GM12878 (cell line): ENCODE results near the gene CDCA3. TPM values are rescaled to one million over a fixed set of nuclear protein-coding genes. Genes with fewer than 3 reads are reported as not detected.

Source experiments
- ATAC-seq: fragments of 200-7000 bp; cut with Tn5 transposase; 3 replicates; pipeline ENCODE4 v1.9.1; 2020; ENCODE audit warnings: mild to moderate bottlenecking, moderate library complexity
- BruUV-seq: library from RNA; stranded (reverse); fragments of 400-500 nt; replicated peaks from 2 replicates; lab custom pipeline; 2021; lab: Mats Ljungman, UMichigan
- CTCF ChIA-PET: fragments of 300-600 bp; sonication (Branson Sonifier 250); formaldehyde crosslinking; extraction: SDS; loops from one replicate; lab custom pipeline; 2021; ENCODE audit warnings: inconsistent platforms; lab: Yijun Ruan, JAX
- POLR2A ChIA-PET: fragments of 350-600 bp; formaldehyde crosslinking; extraction: SDS; loops from one replicate; lab custom pipeline; 2021; ENCODE audit warnings: inconsistent platforms; lab: Charles Lee
- RAD21 ChIA-PET: fragments of 300-600 bp; sonication (Branson Sonifier 250); formaldehyde crosslinking; loops from one replicate; lab custom pipeline; 2023; ENCODE audit warnings: antibody characterized with exemption; ENCODE audit not compliant: unreplicated experiment; lab: Charles Lee
- SMC1A ChIA-PET: fragments of 300-600 bp; sonication (Branson Sonifier 250); formaldehyde crosslinking; loops from one replicate; lab custom pipeline; 2023; ENCODE audit not compliant: unreplicated experiment, uncharacterized antibody; lab: Charles Lee
- DNase-seq: peaks from one replicate; pipeline ENCODE4 v3.0.0-alpha.2; 2011; ENCODE audit warnings: low read depth, low spot score
- FAIRE-seq: peaks from 3 replicates; lab custom pipeline; 2011; peaks lifted over from hg19 to GRCh38; lab: Jason Lieb, UNC
- H2AFZ ChIP-seq: 2 replicates; pipeline ENCODE4 v1.6.0; 2011; ENCODE audit warnings: low read depth, low read length, control low read depth; ENCODE audit not compliant: control insufficient read depth
- H3K27ac ChIP-seq: 2 replicates; pipeline ENCODE4 v1.5.1; 2011; ENCODE audit warnings: control low read depth; ENCODE audit not compliant: control insufficient read depth, insufficient read depth
- H3K27me3 ChIP-seq, 2 experiments: replicated peaks in 1 of 2; 2 replicates each; pipeline versions ENCODE4 v1.6.0 to v1.6.1; 2011; ENCODE audit warnings: low read length in 1 of 2; ENCODE audit not compliant: control insufficient read depth in 2 of 2, insufficient read depth in 2 of 2
- H3K36me3 ChIP-seq, 2 experiments: 2 replicates each; pipeline ENCODE4 v1.5.1; 2011; ENCODE audit warnings: low read length in 1 of 2; ENCODE audit not compliant: control insufficient read depth in 2 of 2, insufficient read depth in 2 of 2
- H3K4me1 ChIP-seq: 2 replicates; pipeline ENCODE4 v1.6.1; 2011; ENCODE audit warnings: mild to moderate bottlenecking, low read length, moderate library complexity, mixed read lengths; ENCODE audit not compliant: control insufficient read depth, insufficient read depth
- H3K4me2 ChIP-seq: 2 replicates; pipeline ENCODE4 v1.6.0; 2011; ENCODE audit warnings: control low read depth; ENCODE audit not compliant: control insufficient read depth, insufficient read depth
- H3K4me3 ChIP-seq: fragments of 200-600 bp; sonication (generic); 2 replicates; pipeline ENCODE4 v1.5.1; 2016
- H3K79me2 ChIP-seq: 2 replicates; pipeline ENCODE4 v1.6.0; 2011; ENCODE audit warnings: low read length; ENCODE audit not compliant: control insufficient read depth, insufficient read depth
- H3K9ac ChIP-seq: 2 replicates; pipeline ENCODE4 v1.8.0; 2011; ENCODE audit warnings: low read length, control low read depth, mixed read lengths; ENCODE audit not compliant: control insufficient read depth, insufficient read depth
- H3K9me3 ChIP-seq: replicated peaks from 3 replicates; pipeline ENCODE4 v1.5.1; 2011; ENCODE audit warnings: mild to moderate bottlenecking, low read length; ENCODE audit not compliant: control insufficient read depth, insufficient read depth
- H4K20me1 ChIP-seq: 2 replicates; pipeline ENCODE4 v1.6.0; 2011; ENCODE audit not compliant: control insufficient read depth, insufficient read depth
- MTA2 ChIP-seq: fragments of 450-650 bp; IDR thresholded peaks from 2 replicates; pipeline ENCODE4 v1.6.1; 2016; ENCODE audit warnings: low read depth, mild to moderate bottlenecking, moderate library complexity
- PKNOX1 ChIP-seq: fragments of 450-650 bp; IDR thresholded peaks from 2 replicates; pipeline ENCODE4 v1.6.1; 2016; ENCODE audit warnings: mild to moderate bottlenecking
- WGBS: methylation state at CpG from one replicate; pipeline ENCODE4 v1.1.6; 2016; ENCODE audit warnings: low lambda C conversion rate; ENCODE audit not compliant: insufficient replicate concordance, insufficient coverage; ENCODE audit errors: missing lambda C conversion rate; 5-methylcytosine and 5-hydroxymethylcytosine counted together
- in situ Hi-C: fragments of 300-500 bp; cut with MboI; formaldehyde crosslinking; loops from 9 replicates; pipeline ENCODE4 v1.14.3; 2018; ENCODE audit warnings: mixed read lengths
- intact Hi-C: fragments of 100-400 bp; cut with micrococcal nuclease; formaldehyde crosslinking; loops from one replicate; pipeline ENCODE4 v1.14.2; 2022; ENCODE audit not compliant: unreplicated experiment
- polyA plus RNA-seq, 11 experiments: library from polyadenylated mRNA; depleted of rRNA in 4 of 11; unstranded in 6 of 11; stranded (reverse) in 5 of 11; fragments of >200 nt; fragmentation: Nextera tagmentation in 4 of 11; fragmentation: Illumina TruSeq in 1 of 11; extraction: Ambion mirVana in 4 of 11; extraction: Trizol in 1 of 11; gene quantifications; 1 replicate in 1 of 11; 2 replicates in 10 of 11; pipeline versions ENCODE4 v1.2.1 to v1.2.3, GENCODE V29; 2011 to 2016; ENCODE audit warnings: inconsistent platforms in 2 of 11, missing spikeins in 2 of 11, low read depth in 1 of 11
- total RNA-seq, 4 experiments: library from RNA; depleted of rRNA in 3 of 4; stranded (reverse); fragments of >200 nt in 3 of 4; fragmentation: Illumina TruSeq in 1 of 4; extraction: Trizol in 1 of 4; gene quantifications; 2 replicates each; pipeline versions ENCODE4 v1.2.1 to v1.2.3, GENCODE V29; 2013 to 2021

CDCA3 gene
- total and polyA plus RNA-seq, 10 of the 15 experiments (the other 5 are each of a cell fraction or from before 2014, with no cell fraction given), result 34.5 to 148 (median 97.4) TPM

- Histone ChIP-seq H3K27ac (no peak overlapping the region), H3K4me3 (no peak overlapping the region), H3K4me2 (no peak overlapping the region), H4K20me1 (no peaks in the 10 kb centered on the region), H3K27me3 (no peaks in the 10 kb centered on the region; a peak in 1 of 4 replicates), H3K36me3 (no peaks in the 10 kb centered on the region), H3K4me1 (no peaks in the 10 kb centered on the region), H3K9me3 (no peaks in the 10 kb centered on the region), H2AFZ (no peak overlapping the region), H3K79me2 (no peaks in the 10 kb centered on the region), H3K9ac (no peak overlapping the region)
- no peak for ATAC-seq
- no peak for FAIRE-seq
- ChIA-PET CTCF (interaction anchor here (1.1 kb wide), 1 partner anchor 9 kb away, joined by 3 read pairs; the partner anchor contains the start of gene CD4), POLR2A (interaction anchor here (1.0 kb wide), 2 partner anchors 19 to 44 kb away, joined by 3 read pairs; no protein-coding TSS in a partner anchor), RAD21 (no interaction called here), SMC1A (no interaction called here)
- intact Hi-C loops (no loop called here), in situ Hi-C loops (no loop called here)
- DNase-seq, result no peak
- BruUV-seq, result no TSS peak
- 62% methylated on average over 5 of the region's 5 CpGs for WGBS
- TF ChIP-seq MTA2, result no peak
- TF ChIP-seq PKNOX1, result peak; percentile 82
These were observed 51.9 kb downstream of the CDCA3 start for GRCh38 chr12:6799147-6799546.

Other genes starting within 250 kb of the CDCA3 start
Only the 7 nearest of the 28 such genes appear.
- gene GPR162, start 29.5 kb downstream of the CDCA3 start, total RNA-seq (2014; rRNA removed), result not detected in 2 replicates
- not detected in 2 replicates for gene GPR162, start 29.5 kb downstream of the CDCA3 start, total RNA-seq (2014; rRNA removed; fragmentation: Illumina TruSeq; extraction: Trizol)
- not detected in 2 replicates for gene GPR162, start 29.5 kb downstream of the CDCA3 start, total RNA-seq (2021)
- 0.09 TPM in 1 of 2 replicates, not detected in the other for gene GPR162, start 29.5 kb downstream of the CDCA3 start, polyA plus RNA-seq (2011; rRNA removed)
- gene GPR162, start 29.5 kb downstream of the CDCA3 start, polyA plus RNA-seq (2014; fragmentation: Illumina TruSeq; extraction: Trizol), result not detected in 2 replicates
- not detected for gene GPR162, start 29.5 kb downstream of the CDCA3 start, polyA plus RNA-seq (2014; fragmentation: Nextera tagmentation; extraction: Ambion mirVana)
- not detected in 2 replicates for gene GPR162, start 29.5 kb downstream of the CDCA3 start, polyA plus RNA-seq (2014; rRNA removed)
- not detected for gene GPR162, start 29.5 kb downstream of the CDCA3 start, polyA plus RNA-seq (2016; fragmentation: Nextera tagmentation; extraction: Ambion mirVana)
- not detected in 2 replicates for gene P3H3, start 22.9 kb downstream of the CDCA3 start, total RNA-seq (2014; rRNA removed)
- gene P3H3, start 22.9 kb downstream of the CDCA3 start, total RNA-seq (2014; rRNA removed; fragmentation: Illumina TruSeq; extraction: Trizol), result not detected in 2 replicates
- gene P3H3, start 22.9 kb downstream of the CDCA3 start, total RNA-seq (2021), result 0.13 and 0.21 TPM in 2 replicates
- gene P3H3, start 22.9 kb downstream of the CDCA3 start, polyA plus RNA-seq (2011; rRNA removed), result 0.05 TPM in 1 of 2 replicates, not detected in the other
- gene P3H3, start 22.9 kb downstream of the CDCA3 start, polyA plus RNA-seq (2014; fragmentation: Illumina TruSeq; extraction: Trizol), result 0.03 TPM in 1 of 2 replicates, not detected in the other
- gene P3H3, start 22.9 kb downstream of the CDCA3 start, polyA plus RNA-seq (2014; fragmentation: Nextera tagmentation; extraction: Ambion mirVana), result not detected
- 0.23 TPM in 1 of 2 replicates, not detected in the other for gene P3H3, start 22.9 kb downstream of the CDCA3 start, polyA plus RNA-seq (2014; rRNA removed)
- gene P3H3, start 22.9 kb downstream of the CDCA3 start, polyA plus RNA-seq (2016; fragmentation: Nextera tagmentation; extraction: Ambion mirVana), result not detected
- 0.23 and 0.33 TPM in 2 replicates for gene GNB3, start 10.4 kb downstream of the CDCA3 start, total RNA-seq (2014; rRNA removed)
- 0.23 and 0.58 TPM in 2 replicates for gene GNB3, start 10.4 kb downstream of the CDCA3 start, total RNA-seq (2014; rRNA removed; fragmentation: Illumina TruSeq; extraction: Trizol)
- 0.16 and 0.46 TPM in 2 replicates for gene GNB3, start 10.4 kb downstream of the CDCA3 start, total RNA-seq (2021)
- gene GNB3, start 10.4 kb downstream of the CDCA3 start, polyA plus RNA-seq (2011; rRNA removed), result 0.05 and 0.12 TPM in 2 replicates
- 0.16 and 0.38 TPM in 2 replicates for gene GNB3, start 10.4 kb downstream of the CDCA3 start, polyA plus RNA-seq (2014; fragmentation: Illumina TruSeq; extraction: Trizol)
- gene GNB3, start 10.4 kb downstream of the CDCA3 start, polyA plus RNA-seq (2014; fragmentation: Nextera tagmentation; extraction: Ambion mirVana), result under 1 TPM; 0.18 to 0.24 TPM
- 0.46 and 0.55 TPM in 2 replicates for gene GNB3, start 10.4 kb downstream of the CDCA3 start, polyA plus RNA-seq (2014; rRNA removed)
- gene GNB3, start 10.4 kb downstream of the CDCA3 start, polyA plus RNA-seq (2016; fragmentation: Nextera tagmentation; extraction: Ambion mirVana), result 1 to 10 TPM in 1 of 2 experiments, under 1 TPM in 1; 0.33 to 1.1 TPM
- 76.5 and 80.4 TPM in 2 replicates for gene USP5, start 864 bp upstream of the CDCA3 start, total RNA-seq (2014; rRNA removed)
- 49.5 and 51.2 TPM in 2 replicates for gene USP5, start 864 bp upstream of the CDCA3 start, total RNA-seq (2014; rRNA removed; fragmentation: Illumina TruSeq; extraction: Trizol)
- gene USP5, start 864 bp upstream of the CDCA3 start, total RNA-seq (2021), result 124 and 135 TPM in 2 replicates
- gene USP5, start 864 bp upstream of the CDCA3 start, polyA plus RNA-seq (2011; rRNA removed), result 32.5 and 68.4 TPM in 2 replicates
- 33.9 and 87.5 TPM in 2 replicates for gene USP5, start 864 bp upstream of the CDCA3 start, polyA plus RNA-seq (2014; fragmentation: Illumina TruSeq; extraction: Trizol)
- gene USP5, start 864 bp upstream of the CDCA3 start, polyA plus RNA-seq (2014; fragmentation: Nextera tagmentation; extraction: Ambion mirVana), result 1 to 10 TPM; 2.5 to 5.2 TPM
- gene USP5, start 864 bp upstream of the CDCA3 start, polyA plus RNA-seq (2014; rRNA removed), result 68.9 and 77.6 TPM in 2 replicates
- gene USP5, start 864 bp upstream of the CDCA3 start, polyA plus RNA-seq (2016; fragmentation: Nextera tagmentation; extraction: Ambion mirVana), result 100 to 1,000 TPM; 110 to 112 TPM
- gene TPI1, start 16.2 kb upstream of the CDCA3 start, total RNA-seq (2014; rRNA removed), result 1,631 and 1,672 TPM in 2 replicates
- 1,031 and 1,059 TPM in 2 replicates for gene TPI1, start 16.2 kb upstream of the CDCA3 start, total RNA-seq (2014; rRNA removed; fragmentation: Illumina TruSeq; extraction: Trizol)
- 916 and 925 TPM in 2 replicates for gene TPI1, start 16.2 kb upstream of the CDCA3 start, total RNA-seq (2021)
- 2,490 and 3,306 TPM in 2 replicates for gene TPI1, start 16.2 kb upstream of the CDCA3 start, polyA plus RNA-seq (2011; rRNA removed)
- 1,383 and 1,555 TPM in 2 replicates for gene TPI1, start 16.2 kb upstream of the CDCA3 start, polyA plus RNA-seq (2014; fragmentation: Illumina TruSeq; extraction: Trizol)
- gene TPI1, start 16.2 kb upstream of the CDCA3 start, polyA plus RNA-seq (2014; fragmentation: Nextera tagmentation; extraction: Ambion mirVana), result 1,000 to 10,000 TPM; 5,044 to 7,349 TPM
- gene TPI1, start 16.2 kb upstream of the CDCA3 start, polyA plus RNA-seq (2014; rRNA removed), result 993 and 1,045 TPM in 2 replicates
- 1,000 to 10,000 TPM; 1,723 to 1,836 TPM for gene TPI1, start 16.2 kb upstream of the CDCA3 start, polyA plus RNA-seq (2016; fragmentation: Nextera tagmentation; extraction: Ambion mirVana)
- 4.2 and 5.6 TPM in 2 replicates for gene SPSB2, start 22.0 kb upstream of the CDCA3 start, total RNA-seq (2014; rRNA removed)
- gene SPSB2, start 22.0 kb upstream of the CDCA3 start, total RNA-seq (2014; rRNA removed; fragmentation: Illumina TruSeq; extraction: Trizol), result 1.8 and 2.0 TPM in 2 replicates
- 3.4 and 3.9 TPM in 2 replicates for gene SPSB2, start 22.0 kb upstream of the CDCA3 start, total RNA-seq (2021)
- gene SPSB2, start 22.0 kb upstream of the CDCA3 start, polyA plus RNA-seq (2011; rRNA removed), result 0.29 and 0.58 TPM in 2 replicates
- 0.24 and 0.56 TPM in 2 replicates for gene SPSB2, start 22.0 kb upstream of the CDCA3 start, polyA plus RNA-seq (2014; fragmentation: Illumina TruSeq; extraction: Trizol)
- gene SPSB2, start 22.0 kb upstream of the CDCA3 start, polyA plus RNA-seq (2014; fragmentation: Nextera tagmentation; extraction: Ambion mirVana), result under 1 TPM; 0.08 to 0.24 TPM
- gene SPSB2, start 22.0 kb upstream of the CDCA3 start, polyA plus RNA-seq (2014; rRNA removed), result 4.9 and 5.6 TPM in 2 replicates
- gene SPSB2, start 22.0 kb upstream of the CDCA3 start, polyA plus RNA-seq (2016; fragmentation: Nextera tagmentation; extraction: Ambion mirVana), result 1 to 10 TPM; 4.7 to 5.3 TPM
- gene LRRC23, start 53.5 kb upstream of the CDCA3 start, total RNA-seq (2014; rRNA removed), result 2.8 and 4.7 TPM in 2 replicates
- 4.0 and 4.3 TPM in 2 replicates for gene LRRC23, start 53.5 kb upstream of the CDCA3 start, total RNA-seq (2014; rRNA removed; fragmentation: Illumina TruSeq; extraction: Trizol)
- 3.1 and 3.8 TPM in 2 replicates for gene LRRC23, start 53.5 kb upstream of the CDCA3 start, total RNA-seq (2021)
- gene LRRC23, start 53.5 kb upstream of the CDCA3 start, polyA plus RNA-seq (2011; rRNA removed), result 5.6 and 6.9 TPM in 2 replicates
- 5.2 and 5.4 TPM in 2 replicates for gene LRRC23, start 53.5 kb upstream of the CDCA3 start, polyA plus RNA-seq (2014; fragmentation: Illumina TruSeq; extraction: Trizol)
- 1 to 10 TPM; 1.4 to 2.5 TPM for gene LRRC23, start 53.5 kb upstream of the CDCA3 start, polyA plus RNA-seq (2014; fragmentation: Nextera tagmentation; extraction: Ambion mirVana)
- gene LRRC23, start 53.5 kb upstream of the CDCA3 start, polyA plus RNA-seq (2014; rRNA removed), result 3.1 and 3.3 TPM in 2 replicates
- 1 to 10 TPM; 3.5 to 5.4 TPM for gene LRRC23, start 53.5 kb upstream of the CDCA3 start, polyA plus RNA-seq (2016; fragmentation: Nextera tagmentation; extraction: Ambion mirVana)